Smooth muscle cell (in vitro differentiated cells): ENCODE measurements around the gene CSNK1G2. TPM values are rescaled to one million over a fixed set of nuclear protein-coding genes. Genes with fewer than 3 reads are reported as not detected.

Experiments used
- DNase-seq: peaks from one replicate; lab custom pipeline; 2025; ENCODE audit not compliant: unreplicated experiment; lab: John Stamatoyannopoulos, UW
- H2AFZ ChIP-seq: fragments of 200-600 bp; sonication (generic); 2 replicates; pipeline ENCODE4 v1.6.0; 2016; ENCODE audit warnings: antibody characterized with exemption, low read depth, mild to moderate bottlenecking
- H3F3A ChIP-seq: fragments of 200-600 bp; sonication (generic); 2 replicates; pipeline ENCODE4 v1.6.0; 2017; ENCODE audit warnings: antibody characterized with exemption, low read depth
- H3K27ac ChIP-seq: fragments of 200-600 bp; sonication (generic); 2 replicates; pipeline ENCODE4 v1.5.1; 2016; ENCODE audit warnings: low read depth, mild to moderate bottlenecking
- H3K27me3 ChIP-seq: fragments of 200-600 bp; sonication (generic); 2 replicates; pipeline ENCODE4 v1.6.1; 2016; ENCODE audit warnings: low read depth, mild to moderate bottlenecking
- H3K36me3 ChIP-seq: fragments of 200-600 bp; sonication (generic); 2 replicates; pipeline ENCODE4 v1.5.1; 2016; ENCODE audit warnings: low read depth
- H3K4me1 ChIP-seq: fragments of 200-600 bp; sonication (generic); 2 replicates; pipeline ENCODE4 v1.5.1; 2016; ENCODE audit warnings: low read depth
- H3K4me2 ChIP-seq: fragments of 200-600 bp; sonication (generic); 2 replicates; pipeline ENCODE4 v1.6.0; 2016; ENCODE audit warnings: mild to moderate bottlenecking
- H3K4me3 ChIP-seq: fragments of 200-600 bp; sonication (generic); 2 replicates; pipeline ENCODE4 v1.5.1; 2016; ENCODE audit warnings: mild to moderate bottlenecking
- H3K79me2 ChIP-seq: fragments of 200-600 bp; sonication (generic); 2 replicates; pipeline ENCODE4 v1.6.0; 2016; ENCODE audit warnings: low read depth, mild to moderate bottlenecking
- H3K9ac ChIP-seq: fragments of 200-600 bp; sonication (generic); 2 replicates; pipeline ENCODE4 v1.6.0; 2016; ENCODE audit warnings: low read depth
- H3K9me3 ChIP-seq: fragments of 200-600 bp; sonication (generic); replicated peaks from 2 replicates; pipeline ENCODE4 v1.5.1; 2016; ENCODE audit warnings: low read depth
- H4K20me1 ChIP-seq: fragments of 200-600 bp; sonication (generic); 2 replicates; pipeline ENCODE4 v1.6.0; 2016; ENCODE audit warnings: low read depth
- WGBS: methylation state at CpG from one replicate; pipeline ENCODE4 v1.1.7; 2016; ENCODE audit warnings: low lambda C conversion rate; 5-methylcytosine and 5-hydroxymethylcytosine counted together
- polyA plus RNA-seq: library from polyadenylated mRNA; unstranded; fragments of >200 nt; fragmentation: Nextera tagmentation; extraction: Ambion mirVana; gene quantifications from 2 replicates; pipeline ENCODE4 v1.2.1, GENCODE V29; 2016
- total RNA-seq: library from RNA; depleted of rRNA; stranded (reverse); fragments of >200 nt; gene quantifications from 2 replicates; pipeline ENCODE4 v1.2.3, GENCODE V29; 2014
- TF ChIP-seq, protein P1 (sequence below): fragments of 200-600 bp; sonication (generic); IDR thresholded peaks from 2 replicates; pipeline ENCODE4 v1.5.1; 2017; ENCODE audit warnings: borderline replicate concordance, mild to moderate bottlenecking, antibody characterized with exemption; ENCODE audit not compliant: insufficient read depth, poor library complexity, severe bottlenecking

Gene CSNK1G2
- total and polyA plus RNA-seq, 2 experiments from 2014 or later, result 53.5 to 74.9 TPM

DNA sequence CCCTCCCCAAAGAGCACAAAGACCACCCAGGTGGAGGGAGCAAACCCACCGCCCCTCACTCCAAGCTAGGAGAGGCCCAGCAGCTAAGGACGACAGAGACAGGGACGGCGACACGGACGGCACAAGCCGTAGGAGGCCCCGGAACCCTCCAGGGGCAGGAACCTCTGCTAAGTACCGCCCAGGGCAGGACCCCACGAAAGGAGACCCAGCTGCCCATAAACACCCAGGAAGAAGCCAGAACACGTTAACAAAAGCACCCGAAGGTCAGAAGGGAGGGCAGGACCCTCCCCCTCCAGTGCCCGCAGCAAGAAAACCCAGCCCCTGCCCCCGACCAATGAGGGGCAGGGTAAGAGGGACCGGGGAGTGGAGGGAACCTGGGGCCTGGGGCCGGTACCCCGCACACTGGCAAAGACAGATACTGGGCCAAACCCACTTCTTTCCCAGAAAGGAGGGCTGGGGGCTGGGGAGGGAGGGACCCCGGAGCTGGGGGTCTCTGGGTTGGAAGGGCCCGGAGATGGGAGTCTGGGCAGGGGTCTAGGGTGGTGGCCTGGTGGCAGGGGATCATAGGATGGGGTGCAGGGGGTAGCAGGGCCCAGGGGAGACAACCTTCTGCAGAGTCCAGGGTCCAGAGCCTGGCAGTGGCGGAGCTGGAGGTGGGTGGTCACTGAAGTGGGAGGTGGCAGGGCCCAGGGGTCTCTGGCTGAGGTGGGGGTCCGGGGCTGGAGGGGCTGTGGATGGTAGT is 72.1 kb downstream of the CSNK1G2 start:
- H4K20me1 ChIP-seq, result peaks cover 27% of the 10 kb centered on the region
- H3K36me3 ChIP-seq, result no peaks in the 10 kb centered on the region
- H3K4me2 ChIP-seq, result no peak overlapping the region
- H3K27me3 ChIP-seq, result no peaks in the 10 kb centered on the region
- 91% methylated on average over 16 of the region's 21 CpGs for WGBS
- H3K9me3 ChIP-seq, result no peaks in the 10 kb centered on the region
- no peak overlapping the region for H2AFZ ChIP-seq
- no peak overlapping the region for H3K4me3 ChIP-seq
- TF ChIP-seq, protein P1, sequence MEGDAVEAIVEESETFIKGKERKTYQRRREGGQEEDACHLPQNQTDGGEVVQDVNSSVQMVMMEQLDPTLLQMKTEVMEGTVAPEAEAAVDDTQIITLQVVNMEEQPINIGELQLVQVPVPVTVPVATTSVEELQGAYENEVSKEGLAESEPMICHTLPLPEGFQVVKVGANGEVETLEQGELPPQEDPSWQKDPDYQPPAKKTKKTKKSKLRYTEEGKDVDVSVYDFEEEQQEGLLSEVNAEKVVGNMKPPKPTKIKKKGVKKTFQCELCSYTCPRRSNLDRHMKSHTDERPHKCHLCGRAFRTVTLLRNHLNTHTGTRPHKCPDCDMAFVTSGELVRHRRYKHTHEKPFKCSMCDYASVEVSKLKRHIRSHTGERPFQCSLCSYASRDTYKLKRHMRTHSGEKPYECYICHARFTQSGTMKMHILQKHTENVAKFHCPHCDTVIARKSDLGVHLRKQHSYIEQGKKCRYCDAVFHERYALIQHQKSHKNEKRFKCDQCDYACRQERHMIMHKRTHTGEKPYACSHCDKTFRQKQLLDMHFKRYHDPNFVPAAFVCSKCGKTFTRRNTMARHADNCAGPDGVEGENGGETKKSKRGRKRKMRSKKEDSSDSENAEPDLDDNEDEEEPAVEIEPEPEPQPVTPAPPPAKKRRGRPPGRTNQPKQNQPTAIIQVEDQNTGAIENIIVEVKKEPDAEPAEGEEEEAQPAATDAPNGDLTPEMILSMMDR, result no peak
- no peak overlapping the region for H3K9ac ChIP-seq
- H3K4me1 ChIP-seq, result peaks cover 3% of the 10 kb centered on the region
- H3K79me2 ChIP-seq, result peaks cover 4% of the 10 kb centered on the region
- H3K27ac ChIP-seq, result no peak overlapping the region
- DNase-seq, result no peak
- H3F3A ChIP-seq, result no peaks in the 10 kb centered on the region

DNA sequence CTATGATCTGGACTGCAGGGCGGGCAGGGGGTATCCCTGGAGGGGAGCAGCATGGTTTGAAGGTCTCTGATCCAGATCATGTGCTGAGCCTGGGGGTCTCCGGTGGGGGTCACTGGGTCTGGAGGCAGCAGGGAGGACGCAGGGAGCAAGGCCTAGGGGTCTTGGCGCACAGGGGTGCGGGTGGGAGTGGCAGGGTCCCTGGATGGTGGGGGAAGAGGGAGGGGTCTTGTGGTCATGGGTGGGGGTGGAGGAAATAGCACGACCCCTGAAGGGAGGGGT is 72.7 kb downstream of the CSNK1G2 start:
- Histone ChIP-seq H3K36me3 (no peaks in the 10 kb centered on the region), H3K27me3 (no peaks in the 10 kb centered on the region), H3K9ac (no peak overlapping the region), H3K27ac (no peak overlapping the region), H3K4me1 (peaks cover 3% of the 10 kb centered on the region), H3K4me3 (no peak overlapping the region), H4K20me1 (peaks cover 22% of the 10 kb centered on the region), H3F3A (no peaks in the 10 kb centered on the region), H2AFZ (no peak overlapping the region), H3K79me2 (peaks cover 4% of the 10 kb centered on the region), H3K4me2 (no peak overlapping the region), H3K9me3 (no peaks in the 10 kb centered on the region)
- WGBS, result 100% methylated on average over 2 of the region's 6 CpGs
- DNase-seq, result no peak
- TF ChIP-seq, protein P1, result no peak

DNA sequence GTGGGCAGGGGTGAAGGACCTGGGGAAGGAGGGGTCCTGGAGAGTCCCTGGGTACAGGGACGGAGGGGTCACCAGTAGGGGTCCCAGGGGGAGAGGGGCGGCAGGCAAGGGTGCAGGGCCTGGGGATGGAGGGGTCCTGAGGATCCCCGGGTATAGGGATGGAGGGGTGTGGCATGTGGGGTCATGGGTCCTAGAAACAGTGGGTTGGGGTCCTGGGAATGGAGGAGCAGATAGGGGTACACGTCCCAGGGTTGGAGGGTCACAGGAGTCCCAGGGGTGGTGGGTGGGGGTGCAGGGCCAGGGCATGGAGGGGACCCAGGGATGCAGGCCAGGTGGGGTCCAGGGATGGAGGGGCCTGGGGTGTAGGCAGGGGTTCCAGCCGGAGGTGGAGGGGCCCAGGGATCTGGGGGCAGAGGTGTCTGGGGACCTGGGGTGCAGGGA is 73.2 kb downstream of the CSNK1G2 start:
- Histone ChIP-seq H3K4me1 (peaks cover 3% of the 10 kb centered on the region), H3K4me3 (no peak overlapping the region), H3K79me2 (peaks cover 4% of the 10 kb centered on the region), H3K27ac (no peak overlapping the region), H4K20me1 (peaks cover 16% of the 10 kb centered on the region), H2AFZ (no peak overlapping the region), H3K27me3 (no peaks in the 10 kb centered on the region), H3K9me3 (no peaks in the 10 kb centered on the region), H3F3A (no peaks in the 10 kb centered on the region), H3K36me3 (no peaks in the 10 kb centered on the region), H3K4me2 (peak overlapping the region; percentile 90), H3K9ac (no peak overlapping the region)
- WGBS, result 94% methylated on average over 3 of the region's 5 CpGs
- no peak for DNase-seq
- TF ChIP-seq, protein P1, result no peak
